NCI-H2227 (cell line): Measurements from ENCODE around the gene SUCO.

Experiments
- DNase-seq: peaks from one replicate; lab custom pipeline; 2025; ENCODE audit not compliant: unreplicated experiment; lab: John Stamatoyannopoulos, UW

SUCO gene

GRCh38 chr1:172640111-172640510 lies 107.2 kb downstream of the SUCO start:
- no peak for DNase-seq

GRCh38 chr1:172641492-172641891 lies 108.5 kb downstream of the SUCO start:
- no peak for DNase-seq

GRCh38 chr1:172642970-172643369 lies 110.0 kb downstream of the SUCO start:
- no peak for DNase-seq

GRCh38 chr1:172646653-172647052 lies 113.7 kb downstream of the SUCO start:
- no peak for DNase-seq

- no peak for DNase-seq
Measured at GRCh38 chr1:172647110-172647564, 114.2 kb downstream of the SUCO start.

GRCh38 chr1:172647987-172648386 lies 115.0 kb downstream of the SUCO start:
- DNase-seq: no peak

- DNase-seq: no peak
Measured at GRCh38 chr1:172650474-172651193, 117.7 kb downstream of the SUCO start.

GRCh38 chr1:172653015-172653709 lies 120.2 kb downstream of the SUCO start:
- no peak for DNase-seq

- no peak for DNase-seq
Measured at GRCh38 chr1:172654535-172654934, 121.6 kb downstream of the SUCO start.

- no peak for DNase-seq
Measured at GRCh38 chr1:172656576-172656975, 123.6 kb downstream of the SUCO start.

- no peak for DNase-seq
Measured at GRCh38 chr1:172657586-172657985, 124.6 kb downstream of the SUCO start.

- DNase-seq: no peak
Measured at GRCh38 chr1:172658871-172659453, 126.0 kb downstream of the SUCO start, which contains the start of gene FASLG. Gene FASLG, plus strand, starts transcription at chr1:172659103. Its CDS starts 99 bp downstream, at chr1:172659202.

- no peak for DNase-seq
Measured at GRCh38 chr1:172661107-172661506, 128.2 kb downstream of the SUCO start.
